ENCODE data around the gene ISCU. TPM values are rescaled to one million over a fixed set of nuclear protein-coding genes. Genes with fewer than 3 reads are reported as not detected.
"Not testable (repeated sequence)": the region's sequence is repeated elsewhere in the genome, so short reads cannot be mapped to it uniquely, and the experiment has no call there.

Gene ISCU
- polyA plus RNA-seq, 1 donor (not counting 4 experiments of a cell fraction or from before 2014, with no cell fraction given): 106 TPM

GRCh38 chr12:108572166-108572790 lies 9.9 kb downstream of the ISCU start:
- H3K9me3 ChIP-seq (ENCODE audit: control insufficient read depth, low read depth, low read length): no peaks in the 10 kb centered on the region
- TF ChIP-seq CTCF (optimal IDR thresholded peaks at IDR 0.05 in 1 of 3, IDR thresholded peaks at IDR 0.05 in 1 of 3, conservative IDR thresholded peaks at IDR 0.05 in 1 of 3; ENCODE audit: extremely low read depth in 1 of 3, insufficient read depth in 2 of 3, low read length in 3 of 3) (no peak), EZH2 (IDR thresholded peaks at IDR 0.05; ENCODE audit: low read length) (no peak)
- dilution Hi-C loops (cut with MboI; ENCODE audit: extremely low pct_ligation_motif_present, low sequenced_read_pairs): no loop called here
- H3K4me3 ChIP-seq (ENCODE audit: control insufficient read depth in 2 of 3, extremely low read depth in 1 of 3, insufficient read depth in 2 of 3, low read depth in 1 of 3, low read length in 3 of 3): no peak overlapping the region
- H3K79me2 ChIP-seq (ENCODE audit: control insufficient read depth, insufficient read depth, low read length): no peaks in the 10 kb centered on the region
- no peaks in the 10 kb centered on the region for H3K9me1 ChIP-seq (ENCODE audit: control insufficient read depth, extremely low read depth, insufficient read depth, low read length)
- no peak for FAIRE-seq
- H3K27me3 ChIP-seq (ENCODE audit: control insufficient read depth, extremely low read depth, insufficient read depth, low read length): peaks cover 7% of the 10 kb centered on the region
- H3K36me3 ChIP-seq (ENCODE audit: control insufficient read depth in 2 of 2, extremely low read depth in 1 of 2, insufficient read depth in 2 of 2, low read length in 2 of 2): peaks cover 14 to 16% of the 10 kb centered on the region in 2 experiments
- no peak overlapping the region for H2AFZ ChIP-seq (ENCODE audit: control insufficient read depth, low read length)
- no peak overlapping the region for H3K4me2 ChIP-seq (ENCODE audit: control insufficient read depth, extremely low read depth, insufficient read depth, low read depth, low read length)
- H4K20me1 ChIP-seq (ENCODE audit: control insufficient read depth, extremely low read depth, insufficient read depth, low read length): no peaks in the 10 kb centered on the region
- no peak for DNase-seq (ENCODE audit: low read depth, low spot score)
- no peak overlapping the region for H3K27ac ChIP-seq (ENCODE audit: control insufficient read depth, insufficient read depth, low read length)
- no peaks in the 10 kb centered on the region for H3K4me1 ChIP-seq (ENCODE audit: control insufficient read depth, extremely low read depth, insufficient read depth, low read length)
- H3K9ac ChIP-seq (ENCODE audit: control insufficient read depth, extremely low read depth, insufficient read depth, low read length): no peak overlapping the region

DNA sequence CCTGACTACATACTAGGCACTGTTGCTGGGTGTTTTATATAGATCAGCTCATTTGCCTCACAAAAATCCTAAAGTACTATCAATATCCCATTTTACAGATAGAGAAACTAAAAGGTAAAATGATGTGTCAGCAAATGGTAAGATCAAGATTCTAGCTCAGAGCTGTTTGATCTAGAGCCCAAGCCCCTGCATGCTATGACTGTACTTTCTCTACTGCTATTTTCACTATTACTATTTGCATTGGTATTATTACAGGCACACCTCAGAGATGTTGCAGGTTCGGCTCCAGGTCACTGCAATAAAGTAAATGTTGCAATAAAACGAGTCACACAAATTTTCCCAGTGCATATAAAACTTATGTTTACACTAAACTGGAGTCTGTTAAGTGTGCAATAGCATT lies 10.9 kb downstream of the ISCU start:
- no peaks in the 10 kb centered on the region for H3K9me1 ChIP-seq (ENCODE audit: control insufficient read depth, extremely low read depth, insufficient read depth, low read length)
- no peak for TF ChIP-seq EZH2 (IDR thresholded peaks at IDR 0.05; ENCODE audit: low read length)
- no peak for TF ChIP-seq CTCF (optimal IDR thresholded peaks at IDR 0.05 in 1 of 3, IDR thresholded peaks at IDR 0.05 in 1 of 3, conservative IDR thresholded peaks at IDR 0.05 in 1 of 3; ENCODE audit: extremely low read depth in 1 of 3, insufficient read depth in 2 of 3, low read length in 3 of 3)
- H3K9ac ChIP-seq (ENCODE audit: control insufficient read depth, extremely low read depth, insufficient read depth, low read length): no peak overlapping the region
- peaks cover 7% of the 10 kb centered on the region for H3K27me3 ChIP-seq (ENCODE audit: control insufficient read depth, extremely low read depth, insufficient read depth, low read length)
- H3K9me3 ChIP-seq (ENCODE audit: control insufficient read depth, low read depth, low read length): no peaks in the 10 kb centered on the region
- no peak overlapping the region for H3K27ac ChIP-seq (ENCODE audit: control insufficient read depth, insufficient read depth, low read length)
- H4K20me1 ChIP-seq (ENCODE audit: control insufficient read depth, extremely low read depth, insufficient read depth, low read length): no peaks in the 10 kb centered on the region
- dilution Hi-C loops (cut with MboI; ENCODE audit: extremely low pct_ligation_motif_present, low sequenced_read_pairs): no loop called here
- FAIRE-seq (no peak), DNase-seq (ENCODE audit: low read depth, low spot score) (no peak)
- no peaks in the 10 kb centered on the region for H3K79me2 ChIP-seq (ENCODE audit: control insufficient read depth, insufficient read depth, low read length)
- no peak overlapping the region for H3K4me3 ChIP-seq (ENCODE audit: control insufficient read depth in 2 of 3, extremely low read depth in 1 of 3, insufficient read depth in 2 of 3, low read depth in 1 of 3, low read length in 3 of 3)
- H3K4me2 ChIP-seq (ENCODE audit: control insufficient read depth, extremely low read depth, insufficient read depth, low read depth, low read length): no peak overlapping the region
- H2AFZ ChIP-seq (ENCODE audit: control insufficient read depth, low read length): no peak overlapping the region
- no peaks in the 10 kb centered on the region for H3K4me1 ChIP-seq (ENCODE audit: control insufficient read depth, extremely low read depth, insufficient read depth, low read length)
- peaks cover 5 to 6% of the 10 kb centered on the region in 2 experiments for H3K36me3 ChIP-seq (ENCODE audit: control insufficient read depth in 2 of 2, extremely low read depth in 1 of 2, insufficient read depth in 2 of 2, low read length in 2 of 2)

GRCh38 chr12:108574276-108574675 lies 11.9 kb downstream of the ISCU start:
- H3K9me3 ChIP-seq (ENCODE audit: control insufficient read depth, low read depth, low read length); DNase-seq (ENCODE audit: low read depth, low spot score); H3K27me3 ChIP-seq (ENCODE audit: control insufficient read depth, extremely low read depth, insufficient read depth, low read length); H3K9me1 ChIP-seq (ENCODE audit: control insufficient read depth, extremely low read depth, insufficient read depth, low read length); H3K4me2 ChIP-seq (ENCODE audit: control insufficient read depth, extremely low read depth, insufficient read depth, low read depth, low read length); H3K4me3 ChIP-seq (ENCODE audit: control insufficient read depth in 2 of 3, extremely low read depth in 1 of 3, insufficient read depth in 2 of 3, low read depth in 1 of 3, low read length in 3 of 3); H3K79me2 ChIP-seq (ENCODE audit: control insufficient read depth, insufficient read depth, low read length); H4K20me1 ChIP-seq (ENCODE audit: control insufficient read depth, extremely low read depth, insufficient read depth, low read length); H2AFZ ChIP-seq (ENCODE audit: control insufficient read depth, low read length); H3K36me3 ChIP-seq (ENCODE audit: control insufficient read depth in 2 of 2, extremely low read depth in 1 of 2, insufficient read depth in 2 of 2, low read length in 2 of 2); H3K9ac ChIP-seq (ENCODE audit: control insufficient read depth, extremely low read depth, insufficient read depth, low read length); dilution Hi-C loops (cut with MboI; ENCODE audit: extremely low pct_ligation_motif_present, low sequenced_read_pairs); H3K4me1 ChIP-seq (ENCODE audit: control insufficient read depth, extremely low read depth, insufficient read depth, low read length); FAIRE-seq; H3K27ac ChIP-seq (ENCODE audit: control insufficient read depth, insufficient read depth, low read length): not testable (repeated sequence)

Measured in keratinocyte (primary cell).